Skeletal muscle satellite cell (primary cell): ENCODE results near the gene TRIM43B.
"Not testable (repeated sequence)": the region's sequence is repeated elsewhere in the genome, so short reads cannot be mapped to it uniquely, and the experiment has no call there.

ENCODE experiments used
- H3K27me3 ChIP-seq: 2 replicates; pipeline ENCODE4 v1.7.0; 2013; ENCODE audit warnings: low read length; ENCODE audit not compliant: control insufficient read depth, insufficient read depth
- H3K36me3 ChIP-seq: 2 replicates; pipeline ENCODE4 v1.7.0; 2013; ENCODE audit warnings: mild to moderate bottlenecking, control low read depth, low read length; ENCODE audit not compliant: insufficient read depth
- H3K4me1 ChIP-seq: 2 replicates; pipeline ENCODE4 v1.7.0; 2013; ENCODE audit warnings: low read length; ENCODE audit not compliant: control insufficient read depth, insufficient read depth
- H3K4me2 ChIP-seq: 2 replicates; pipeline ENCODE4 v1.7.0; 2013; ENCODE audit warnings: mild to moderate bottlenecking, low read length
- H3K4me3 ChIP-seq: 2 replicates; pipeline ENCODE4 v1.7.0; 2013; ENCODE audit warnings: low read length
- H3K9ac ChIP-seq: 2 replicates; pipeline ENCODE4 v1.7.0; 2013; ENCODE audit warnings: mild to moderate bottlenecking, low read depth, low read length, moderate library complexity
- H3K9me3 ChIP-seq: replicated peaks from 2 replicates; pipeline ENCODE4 v1.7.0; 2013; ENCODE audit warnings: mild to moderate bottlenecking, control low read depth, low read length

TRIM43B gene

GRCh38 chr2:95492076-95492475 lies 7.5 kb upstream of the TRIM43B start:
- H3K4me3 ChIP-seq, H3K27me3 ChIP-seq, H3K4me2 ChIP-seq, H3K9ac ChIP-seq, H3K4me1 ChIP-seq, H3K9me3 ChIP-seq, H3K36me3 ChIP-seq: not testable (repeated sequence)

- not testable (repeated sequence) for H3K4me1 ChIP-seq, H3K27me3 ChIP-seq, H3K4me2 ChIP-seq, H3K36me3 ChIP-seq, H3K4me3 ChIP-seq, H3K9me3 ChIP-seq, H3K9ac ChIP-seq
Measured at GRCh38 chr2:95475025-95475424, 9.5 kb downstream of the TRIM43B start.

- H3K9ac ChIP-seq, H3K4me3 ChIP-seq, H3K4me2 ChIP-seq, H3K27me3 ChIP-seq, H3K36me3 ChIP-seq, H3K9me3 ChIP-seq, H3K4me1 ChIP-seq: not testable (repeated sequence)
Measured at GRCh38 chr2:95467984-95468383, 16.6 kb downstream of the TRIM43B start.

- not testable (repeated sequence) for H3K9me3 ChIP-seq, H3K9ac ChIP-seq, H3K4me3 ChIP-seq, H3K4me2 ChIP-seq, H3K4me1 ChIP-seq, H3K27me3 ChIP-seq, H3K36me3 ChIP-seq
Measured at GRCh38 chr2:95466572-95466971, 18.0 kb downstream of the TRIM43B start.

- not testable (repeated sequence) for H3K9ac ChIP-seq, H3K9me3 ChIP-seq, H3K36me3 ChIP-seq, H3K27me3 ChIP-seq, H3K4me2 ChIP-seq, H3K4me3 ChIP-seq, H3K4me1 ChIP-seq
Measured at GRCh38 chr2:95463292-95463691, 21.3 kb downstream of the TRIM43B start.

- not testable (repeated sequence) for H3K9ac ChIP-seq, H3K27me3 ChIP-seq, H3K4me2 ChIP-seq, H3K9me3 ChIP-seq, H3K4me1 ChIP-seq, H3K4me3 ChIP-seq, H3K36me3 ChIP-seq
Measured at GRCh38 chr2:95445317-95445716, 39.2 kb downstream of the TRIM43B start.

- H3K4me2 ChIP-seq, H3K4me3 ChIP-seq, H3K9me3 ChIP-seq, H3K4me1 ChIP-seq, H3K36me3 ChIP-seq, H3K9ac ChIP-seq, H3K27me3 ChIP-seq: not testable (repeated sequence)
Measured at GRCh38 chr2:95442474-95443099, 42.0 kb downstream of the TRIM43B start.

- H3K9ac ChIP-seq, H3K9me3 ChIP-seq, H3K36me3 ChIP-seq, H3K4me1 ChIP-seq, H3K4me3 ChIP-seq, H3K27me3 ChIP-seq, H3K4me2 ChIP-seq: not testable (repeated sequence)
Measured at GRCh38 chr2:95435872-95436209, 48.7 kb downstream of the TRIM43B start.

- not testable (repeated sequence) for H3K4me3 ChIP-seq, H3K9ac ChIP-seq, H3K36me3 ChIP-seq, H3K4me1 ChIP-seq, H3K27me3 ChIP-seq, H3K9me3 ChIP-seq, H3K4me2 ChIP-seq
Measured at GRCh38 chr2:95435162-95435871, 49.2 kb downstream of the TRIM43B start.

- H3K27me3 ChIP-seq, H3K9ac ChIP-seq, H3K4me1 ChIP-seq, H3K36me3 ChIP-seq, H3K4me3 ChIP-seq, H3K9me3 ChIP-seq: not testable (repeated sequence)
- H3K4me2 ChIP-seq: peak overlapping the region; percentile 40
Measured at GRCh38 chr2:95434507-95435076, 50.0 kb downstream of the TRIM43B start.

- peak overlapping the region; percentile 32 for H3K4me3 ChIP-seq
Measured at GRCh38 chr2:95433973-95434372, 50.6 kb downstream of the TRIM43B start.

GRCh38 chr2:95433373-95433772 lies 51.2 kb downstream of the TRIM43B start:
- not testable (repeated sequence) for H3K9ac ChIP-seq, H3K36me3 ChIP-seq, H3K4me2 ChIP-seq, H3K4me1 ChIP-seq, H3K4me3 ChIP-seq, H3K9me3 ChIP-seq, H3K27me3 ChIP-seq

More at GRCh38 chr2:95433973-95434372, 50.6 kb downstream of the TRIM43B start:
- not testable (repeated sequence) for H3K4me1 ChIP-seq, H3K9me3 ChIP-seq, H3K27me3 ChIP-seq, H3K36me3 ChIP-seq
- Histone ChIP-seq H3K4me2 (peak overlapping the region; percentile 32), H3K9ac (peak overlapping the region; percentile 75)
